ENCODE data around the gene PRAC1. TPM values are rescaled to one million over a fixed set of nuclear protein-coding genes. Genes with fewer than 3 reads are reported as not detected.

Gene PRAC1
- total and polyA plus RNA-seq, 2 of the 8 experiments (the other 6 are each of a cell fraction or from before 2014, with no cell fraction given) = not detected

- Histone ChIP-seq H2BK5ac (ENCODE audit: low read depth, low read length) (no peak overlapping the region), H3K36me3 (ENCODE audit: control insufficient read depth in 2 of 4, insufficient read depth in 4 of 4, low read length in 3 of 4) (no peaks in the 10 kb centered on the region; a peak in 1 of 8 replicates), H3K23ac (ENCODE audit: insufficient read length) (no peak overlapping the region), H3K27me3 (replicated peaks in 1 of 4; ENCODE audit: control insufficient read depth in 3 of 4, extremely low read depth in 1 of 4, insufficient read depth in 3 of 4, low read length in 3 of 4) (peaks cover 40 to 67% (median 60%) of the 10 kb centered on the region in 4 experiments), H3K9ac (replicated peaks in 1 of 4; ENCODE audit: extremely low read depth in 1 of 4, low read depth in 3 of 4, low read length in 3 of 4) (no peak overlapping the region), H3K18ac (ENCODE audit: extremely low read depth, low read length) (no peak overlapping the region), H3K4ac (replicated peaks; ENCODE audit: insufficient read length, low read depth, low read length) (no peak overlapping the region), H2AFZ (ENCODE audit: low read length) (no peak overlapping the region), H3K56ac (replicated peaks; ENCODE audit: insufficient read length, low read depth, low read length) (no peak overlapping the region), H4K20me1 (replicated peaks in 1 of 2; ENCODE audit: control insufficient read depth in 1 of 2, insufficient read depth in 2 of 2, low read length in 2 of 2) (peaks cover 2 to 9% of the 10 kb centered on the region in 2 experiments), H3K23me2 (ENCODE audit: low read depth, low read length) (peaks cover 2% of the 10 kb centered on the region; the same call in 1 of the 2 replicates), H4K8ac (ENCODE audit: extremely low read depth, insufficient read depth, low read length) (no peak overlapping the region), H3K4me1 (replicated peaks in 1 of 4; ENCODE audit: control insufficient read depth in 3 of 4, insufficient read depth in 4 of 4, low read length in 3 of 4) (peaks cover 0 to 3% (median 1%) of the 10 kb centered on the region in 4 experiments; a peak in 2 of 7 replicates), H3K14ac (ENCODE audit: insufficient read length) (no peak overlapping the region), H3K4me2 (ENCODE audit: insufficient read depth in 1 of 2, low read depth in 2 of 2, low read length in 2 of 2) (no peak overlapping the region), H2AK5ac (ENCODE audit: low read depth, low read length) (no peak overlapping the region), H2BK120ac (replicated peaks; ENCODE audit: low read depth, low read length) (no peak overlapping the region), H3K79me2 (ENCODE audit: control insufficient read depth in 1 of 2, insufficient read depth in 2 of 2, low read length in 2 of 2) (no peaks in the 10 kb centered on the region), H2BK12ac (ENCODE audit: low read depth, low read length) (no peak overlapping the region), H3K27ac (ENCODE audit: low read depth, low read length) (no peak overlapping the region), H2BK20ac (ENCODE audit: low read length) (no peak overlapping the region), H4K5ac (ENCODE audit: insufficient read length, low read depth, low read length) (no peak overlapping the region), H3K4me3 (ENCODE audit: extremely low read depth in 1 of 4, insufficient read depth in 2 of 4, low read depth in 3 of 4, low read length in 4 of 4) (no peak overlapping the region), H3K79me1 (ENCODE audit: low read depth, low read length) (no peaks in the 10 kb centered on the region), H2BK15ac (ENCODE audit: low read length) (no peak overlapping the region), H4K91ac (replicated peaks; ENCODE audit: insufficient read length, low read length) (no peak overlapping the region), H3K9me3 (ENCODE audit: insufficient read depth in 2 of 2, low read depth in 1 of 2, low read length in 1 of 2) (no peaks in the 10 kb centered on the region)
- TF ChIP-seq SAP30 (IDR thresholded peaks at IDR 0.05; ENCODE audit: insufficient read depth, insufficient replicate concordance, low read length) = no peak
- TF ChIP-seq EGR1 (IDR thresholded peaks at IDR 0.05; ENCODE audit: borderline replicate concordance, low read depth, low read length) = no peak
- no peak for TF ChIP-seq CTCF (IDR thresholded peaks at IDR 0.05; ENCODE audit: control extremely low read depth in 1 of 3, insufficient read depth in 1 of 3, low read depth in 1 of 3, low read length in 3 of 3)
- no peak for TF ChIP-seq RBBP5 (IDR thresholded peaks at IDR 0.05; ENCODE audit: borderline replicate concordance, low read depth, low read length)
- ChIA-PET CTCF (ENCODE audit: partially characterized antibody) (interaction anchor here (1.9 to 18.8 kb wide), 3 partner anchors 8 to 35 kb away, joined by 8 to 186 read pairs (median 15); no protein-coding TSS in a partner anchor), POLR2A (ENCODE audit: partially characterized antibody) (no interaction called here)
- DNase-seq (ENCODE audit: low read depth in 1 of 2, low spot score in 2 of 2) (no peak), FAIRE-seq (no peak)
These were observed 37.0 kb upstream of the PRAC1 start for GRCh38 chr17:48759288-48759687.
